22Rv1 (cell line): ENCODE data around the gene TAS1R3.

Experiments used
- H3K27ac ChIP-seq: fragments of 450-650 bp; 2 replicates; pipeline ENCODE4 v1.5.1; 2017
- ZFX ChIP-seq: fragments of 450-650 bp; IDR thresholded peaks from 2 replicates; pipeline ENCODE4 v1.6.1; 2017; ENCODE audit warnings: antibody characterized with exemption, borderline replicate concordance
- TF ChIP-seq, protein P1 (sequence below): fragments of 450-650 bp; IDR thresholded peaks from 2 replicates; pipeline ENCODE4 v1.5.1; 2017; ENCODE audit warnings: mild to moderate bottlenecking

TAS1R3 gene

DNA sequence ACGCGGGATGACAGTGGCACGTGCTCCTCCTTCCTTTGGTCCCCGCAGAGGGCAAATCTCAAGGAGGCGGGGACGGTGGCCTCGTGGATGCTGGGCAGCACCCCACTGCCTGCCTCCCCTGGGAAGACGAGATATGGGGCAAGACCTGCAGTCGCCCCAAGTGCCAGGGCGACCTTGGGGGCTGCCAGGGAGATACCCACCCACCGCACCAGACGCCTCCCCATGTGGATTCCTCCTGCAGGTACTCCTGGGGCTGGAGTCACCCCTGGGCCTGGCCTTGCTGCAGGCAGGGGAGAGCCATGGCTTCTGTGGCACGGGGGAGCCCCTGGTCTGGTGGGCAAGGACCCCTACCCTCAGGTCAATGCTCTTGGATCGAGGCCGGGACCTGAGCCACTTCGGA, 49.8 kb downstream of the TAS1R3 start:
- TF ChIP-seq, protein P1, sequence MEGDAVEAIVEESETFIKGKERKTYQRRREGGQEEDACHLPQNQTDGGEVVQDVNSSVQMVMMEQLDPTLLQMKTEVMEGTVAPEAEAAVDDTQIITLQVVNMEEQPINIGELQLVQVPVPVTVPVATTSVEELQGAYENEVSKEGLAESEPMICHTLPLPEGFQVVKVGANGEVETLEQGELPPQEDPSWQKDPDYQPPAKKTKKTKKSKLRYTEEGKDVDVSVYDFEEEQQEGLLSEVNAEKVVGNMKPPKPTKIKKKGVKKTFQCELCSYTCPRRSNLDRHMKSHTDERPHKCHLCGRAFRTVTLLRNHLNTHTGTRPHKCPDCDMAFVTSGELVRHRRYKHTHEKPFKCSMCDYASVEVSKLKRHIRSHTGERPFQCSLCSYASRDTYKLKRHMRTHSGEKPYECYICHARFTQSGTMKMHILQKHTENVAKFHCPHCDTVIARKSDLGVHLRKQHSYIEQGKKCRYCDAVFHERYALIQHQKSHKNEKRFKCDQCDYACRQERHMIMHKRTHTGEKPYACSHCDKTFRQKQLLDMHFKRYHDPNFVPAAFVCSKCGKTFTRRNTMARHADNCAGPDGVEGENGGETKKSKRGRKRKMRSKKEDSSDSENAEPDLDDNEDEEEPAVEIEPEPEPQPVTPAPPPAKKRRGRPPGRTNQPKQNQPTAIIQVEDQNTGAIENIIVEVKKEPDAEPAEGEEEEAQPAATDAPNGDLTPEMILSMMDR, result no peak
- TF ChIP-seq ZFX, result no peak
- H3K27ac ChIP-seq, result no peak overlapping the region

DNA sequence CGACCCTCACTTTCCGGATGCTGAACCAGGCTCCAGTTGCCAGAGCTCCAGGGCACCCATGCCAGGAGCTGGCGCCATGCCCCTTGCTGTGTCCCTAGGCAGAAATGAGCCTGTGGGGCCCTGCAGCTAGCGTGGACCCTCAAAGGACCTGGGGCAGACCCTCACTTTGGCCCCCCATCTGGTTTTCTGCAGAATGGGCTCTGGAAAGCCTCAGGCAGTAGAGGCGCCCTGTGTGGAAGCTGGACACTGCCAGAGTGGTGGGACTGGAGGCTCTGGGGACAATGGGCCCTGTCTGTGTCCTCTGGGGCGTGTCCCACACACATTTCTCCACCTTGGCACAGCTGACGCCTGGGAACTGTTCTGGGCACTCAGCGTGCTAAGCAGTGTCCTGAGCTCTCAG, 50.2 kb downstream of the TAS1R3 start:
- no peak for TF ChIP-seq ZFX
- TF ChIP-seq, protein P1, result no peak
- H3K27ac ChIP-seq, result no peak overlapping the region
